ENCODE data around the gene PHACTR3.

DNA sequence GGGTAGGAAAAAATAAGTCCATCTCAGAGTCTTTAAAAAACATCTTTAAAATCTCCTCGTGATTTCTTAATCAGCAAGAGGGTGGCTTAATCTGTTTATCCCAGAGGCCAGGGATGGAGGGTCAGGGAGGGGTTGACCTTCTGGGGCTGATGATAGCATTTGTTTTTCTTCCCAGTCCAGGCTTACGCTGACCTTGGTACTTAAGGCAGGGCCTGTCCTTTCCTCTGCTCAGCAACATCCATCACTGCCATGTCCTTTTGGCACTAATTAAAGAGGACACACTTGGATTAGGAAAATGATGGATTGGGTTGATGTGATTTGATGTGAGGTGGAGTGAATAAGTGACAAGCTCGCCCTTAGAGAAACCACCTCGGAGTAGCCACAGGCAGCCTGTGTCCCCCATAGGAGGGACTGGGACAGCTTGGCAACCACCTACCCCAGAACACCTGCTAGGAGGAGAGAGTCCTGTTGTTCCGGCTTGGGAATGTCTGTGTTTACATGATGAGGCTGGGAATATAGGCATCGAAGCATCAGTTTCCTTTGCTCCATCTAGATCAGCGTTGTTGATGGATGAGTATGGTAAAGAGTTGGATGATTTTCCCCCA is 44.2 kb downstream of the PHACTR3 start:
- TF ChIP-seq, protein P1, sequence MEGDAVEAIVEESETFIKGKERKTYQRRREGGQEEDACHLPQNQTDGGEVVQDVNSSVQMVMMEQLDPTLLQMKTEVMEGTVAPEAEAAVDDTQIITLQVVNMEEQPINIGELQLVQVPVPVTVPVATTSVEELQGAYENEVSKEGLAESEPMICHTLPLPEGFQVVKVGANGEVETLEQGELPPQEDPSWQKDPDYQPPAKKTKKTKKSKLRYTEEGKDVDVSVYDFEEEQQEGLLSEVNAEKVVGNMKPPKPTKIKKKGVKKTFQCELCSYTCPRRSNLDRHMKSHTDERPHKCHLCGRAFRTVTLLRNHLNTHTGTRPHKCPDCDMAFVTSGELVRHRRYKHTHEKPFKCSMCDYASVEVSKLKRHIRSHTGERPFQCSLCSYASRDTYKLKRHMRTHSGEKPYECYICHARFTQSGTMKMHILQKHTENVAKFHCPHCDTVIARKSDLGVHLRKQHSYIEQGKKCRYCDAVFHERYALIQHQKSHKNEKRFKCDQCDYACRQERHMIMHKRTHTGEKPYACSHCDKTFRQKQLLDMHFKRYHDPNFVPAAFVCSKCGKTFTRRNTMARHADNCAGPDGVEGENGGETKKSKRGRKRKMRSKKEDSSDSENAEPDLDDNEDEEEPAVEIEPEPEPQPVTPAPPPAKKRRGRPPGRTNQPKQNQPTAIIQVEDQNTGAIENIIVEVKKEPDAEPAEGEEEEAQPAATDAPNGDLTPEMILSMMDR (IDR thresholded peaks at IDR 0.05; ENCODE audit: insufficient read depth, low read depth, low read length), result no peak
- no peak for TF ChIP-seq EZH2 (IDR thresholded peaks at IDR 0.05; ENCODE audit: insufficient read depth, low read length)

All from astrocyte (in vitro differentiated cells and primary cell).